ENCODE results near the gene PMCH.
"Not testable (repeated sequence)": the region's sequence is repeated elsewhere in the genome, so short reads cannot be mapped to it uniquely, and the experiment has no call there.

The PMCH gene

GRCh38 chr12:102197789-102198188, at the start of gene PMCH:
PMCH (minus strand) TSS chr12:102197833; CDS start chr12:102197770, 63 bp downstream.
- H3K4me1 Mint-ChIP-seq: peaks cover 14% of the 10 kb centered on the region
- H3K27me3 Mint-ChIP-seq: no peaks in the 10 kb centered on the region
- no peak for DNase-seq
- H3K36me3 Mint-ChIP-seq (ENCODE audit: low read depth): peaks cover 8% of the 10 kb centered on the region
- peak; percentile 90 for ATAC-seq
- H3K27ac Mint-ChIP-seq: no peak within 1 kb of the TSS
- no peak within 1 kb of the TSS for H3K4me3 Mint-ChIP-seq
- H3K9me3 Mint-ChIP-seq: no peaks in the 10 kb centered on the region

- not testable (repeated sequence) for H3K27ac Mint-ChIP-seq; H3K4me1 Mint-ChIP-seq; DNase-seq; H3K4me3 Mint-ChIP-seq; H3K36me3 Mint-ChIP-seq (ENCODE audit: low read depth); H3K27me3 Mint-ChIP-seq; ATAC-seq
- H3K9me3 Mint-ChIP-seq: peaks cover 17% of the 10 kb centered on the region
Measured at GRCh38 chr12:102240859-102241258, 43.2 kb upstream of the PMCH start.

- no peaks in the 10 kb centered on the region for H3K36me3 Mint-ChIP-seq (ENCODE audit: low read depth)
- H3K9me3 Mint-ChIP-seq: peaks cover 3% of the 10 kb centered on the region
- DNase-seq (no peak), ATAC-seq (no peak)
- no peaks in the 10 kb centered on the region for H3K4me1 Mint-ChIP-seq
- peaks cover 16% of the 10 kb centered on the region for H3K27me3 Mint-ChIP-seq
- H3K27ac Mint-ChIP-seq: no peak overlapping the region
- H3K4me3 Mint-ChIP-seq: no peak overlapping the region
Measured at GRCh38 chr12:102234599-102234998, 37.0 kb upstream of the PMCH start.

- Mint-ChIP-seq H3K36me3 (ENCODE audit: low read depth) (no peaks in the 10 kb centered on the region), H3K27ac (no peak overlapping the region), H3K9me3 (no peaks in the 10 kb centered on the region), H3K4me3 (no peak overlapping the region), H3K27me3 (peaks cover 12% of the 10 kb centered on the region), H3K4me1 (no peaks in the 10 kb centered on the region)
- DNase-seq (no peak), ATAC-seq (no peak)
Measured at GRCh38 chr12:102232446-102232845, 34.8 kb upstream of the PMCH start.

- Mint-ChIP-seq H3K36me3 (ENCODE audit: low read depth) (no peaks in the 10 kb centered on the region), H3K27ac (no peak overlapping the region), H3K9me3 (no peaks in the 10 kb centered on the region), H3K27me3 (peaks cover 10% of the 10 kb centered on the region), H3K4me1 (no peaks in the 10 kb centered on the region), H3K4me3 (no peak overlapping the region)
- DNase-seq (no peak), ATAC-seq (no peak)
Measured at GRCh38 chr12:102232036-102232435, 34.4 kb upstream of the PMCH start.

GRCh38 chr12:102227954-102228353, 30.3 kb upstream of the PMCH start:
- DNase-seq (no peak), ATAC-seq (no peak)
- Mint-ChIP-seq H3K27me3 (peaks cover 8% of the 10 kb centered on the region), H3K27ac (no peak overlapping the region), H3K4me1 (no peaks in the 10 kb centered on the region), H3K9me3 (no peaks in the 10 kb centered on the region), H3K4me3 (no peak overlapping the region), H3K36me3 (ENCODE audit: low read depth) (no peaks in the 10 kb centered on the region)

- ATAC-seq: no peak
- no peak overlapping the region for H3K27ac Mint-ChIP-seq
- no peaks in the 10 kb centered on the region for H3K9me3 Mint-ChIP-seq
- H3K4me3 Mint-ChIP-seq: no peak overlapping the region
- no peak for DNase-seq
- H3K4me1 Mint-ChIP-seq: no peaks in the 10 kb centered on the region
- no peaks in the 10 kb centered on the region for H3K27me3 Mint-ChIP-seq
- H3K36me3 Mint-ChIP-seq (ENCODE audit: low read depth): no peaks in the 10 kb centered on the region
Measured at GRCh38 chr12:102220736-102221135, 23.1 kb upstream of the PMCH start.

- no peaks in the 10 kb centered on the region for H3K9me3 Mint-ChIP-seq
- no peak for DNase-seq
- H3K27me3 Mint-ChIP-seq: peaks cover 2% of the 10 kb centered on the region
- ATAC-seq: no peak
- no peaks in the 10 kb centered on the region for H3K36me3 Mint-ChIP-seq (ENCODE audit: low read depth)
- H3K27ac Mint-ChIP-seq: no peak overlapping the region
- no peak overlapping the region for H3K4me3 Mint-ChIP-seq
- H3K4me1 Mint-ChIP-seq: no peaks in the 10 kb centered on the region
Measured at GRCh38 chr12:102215992-102216691, 18.5 kb upstream of the PMCH start.

GRCh38 chr12:102204025-102204424, 6.4 kb upstream of the PMCH start:
- Mint-ChIP-seq H3K4me1 (peaks cover 11% of the 10 kb centered on the region), H3K9me3 (peaks cover 32% of the 10 kb centered on the region), H3K36me3 (ENCODE audit: low read depth) (peaks cover 33% of the 10 kb centered on the region), H3K27ac (peak overlapping the region; percentile 19), H3K27me3 (no peaks in the 10 kb centered on the region), H3K4me3 (no peak overlapping the region)
- peak; percentile 73 for ATAC-seq
- no peak for DNase-seq

GRCh38 chr12:102202556-102202955, 4.9 kb upstream of the PMCH start:
- no peak overlapping the region for H3K27ac Mint-ChIP-seq
- H3K9me3 Mint-ChIP-seq: peaks cover 18% of the 10 kb centered on the region
- DNase-seq (no peak), ATAC-seq (no peak)
- H3K36me3 Mint-ChIP-seq (ENCODE audit: low read depth): peaks cover 26% of the 10 kb centered on the region
- H3K4me1 Mint-ChIP-seq: peaks cover 17% of the 10 kb centered on the region
- H3K27me3 Mint-ChIP-seq: no peaks in the 10 kb centered on the region
- H3K4me3 Mint-ChIP-seq: no peak overlapping the region

- Mint-ChIP-seq H3K4me1 (peaks cover 25% of the 10 kb centered on the region), H3K4me3 (no peak overlapping the region), H3K27ac (no peak overlapping the region), H3K36me3 (ENCODE audit: low read depth) (peaks cover 25% of the 10 kb centered on the region), H3K9me3 (peaks cover 13% of the 10 kb centered on the region), H3K27me3 (no peaks in the 10 kb centered on the region)
- no peak for DNase-seq
- ATAC-seq: no peak
Measured at GRCh38 chr12:102201436-102202061, 3.9 kb upstream of the PMCH start.

GRCh38 chr12:102195826-102196225, 1.8 kb downstream of the PMCH start:
- no peaks in the 10 kb centered on the region for H3K9me3 Mint-ChIP-seq

GRCh38 chr12:102182635-102183034, 15.0 kb downstream of the PMCH start:
- Mint-ChIP-seq H3K27me3 (no peaks in the 10 kb centered on the region), H3K36me3 (ENCODE audit: low read depth) (peaks cover 3% of the 10 kb centered on the region), H3K9me3 (no peaks in the 10 kb centered on the region), H3K27ac (no peak overlapping the region), H3K4me3 (no peak overlapping the region), H3K4me1 (no peaks in the 10 kb centered on the region)
- DNase-seq (no peak), ATAC-seq (no peak)

More at GRCh38 chr12:102195826-102196225, 1.8 kb downstream of the PMCH start:
- H3K36me3 Mint-ChIP-seq (ENCODE audit: low read depth): peaks cover 8% of the 10 kb centered on the region
- DNase-seq (no peak), ATAC-seq (no peak)
- peaks cover 14% of the 10 kb centered on the region for H3K4me1 Mint-ChIP-seq
- no peak overlapping the region for H3K27ac Mint-ChIP-seq
- no peaks in the 10 kb centered on the region for H3K27me3 Mint-ChIP-seq
- no peak overlapping the region for H3K4me3 Mint-ChIP-seq

GRCh38 chr12:102174761-102175160, 22.9 kb downstream of the PMCH start:
- Mint-ChIP-seq H3K27ac (no peak overlapping the region), H3K4me3 (no peak overlapping the region), H3K27me3 (no peaks in the 10 kb centered on the region), H3K9me3 (no peaks in the 10 kb centered on the region), H3K4me1 (no peaks in the 10 kb centered on the region), H3K36me3 (ENCODE audit: low read depth) (peaks cover 2% of the 10 kb centered on the region)
- ATAC-seq: no peak
- no peak for DNase-seq

GRCh38 chr12:102174117-102174516, 23.5 kb downstream of the PMCH start:
- H3K27ac Mint-ChIP-seq: no peak overlapping the region
- H3K27me3 Mint-ChIP-seq: no peaks in the 10 kb centered on the region
- peaks cover 5% of the 10 kb centered on the region for H3K4me1 Mint-ChIP-seq
- ATAC-seq (no peak), DNase-seq (no peak)
- H3K9me3 Mint-ChIP-seq: no peaks in the 10 kb centered on the region
- no peak overlapping the region for H3K4me3 Mint-ChIP-seq
- peaks cover 3% of the 10 kb centered on the region for H3K36me3 Mint-ChIP-seq (ENCODE audit: low read depth)

All from activated naive CD8-positive, alpha-beta T cell treated with anti-CD3 and anti-CD28 coated beads, Interleukin-2, amount 50 U/mL, for 24 hours (primary cell).